Body of pancreas (tissue), 4 donors: ENCODE results near the gene SPAG7.
A peak's percentile ranks its signal among the peaks of the same experiment; 100 is the strongest.

Source experiments
- POLR2A ChIP-seq, 3 donors: fragments of 450-650 bp; IDR thresholded peaks; one replicate each; pipeline ENCODE4 v1.6.1; 2016; ENCODE audit warnings: antibody characterized with exemption in 3 of 3, mild to moderate bottlenecking in 2 of 3
- TF ChIP-seq, protein P1 (sequence below), 7 experiments: fragments of 450-650 bp in 4 of 7; fragments of 200-600 bp in 3 of 7; sonication (generic) in 3 of 7; IDR thresholded peaks; one replicate each; pipeline ENCODE4 v1.5.1; 2016 to 2019; ENCODE audit warnings: antibody characterized with exemption in 7 of 7

GRCh38 chr17:4966844-4967538 lies 626 bp downstream of the SPAG7 start:
- TF ChIP-seq, protein P1, sequence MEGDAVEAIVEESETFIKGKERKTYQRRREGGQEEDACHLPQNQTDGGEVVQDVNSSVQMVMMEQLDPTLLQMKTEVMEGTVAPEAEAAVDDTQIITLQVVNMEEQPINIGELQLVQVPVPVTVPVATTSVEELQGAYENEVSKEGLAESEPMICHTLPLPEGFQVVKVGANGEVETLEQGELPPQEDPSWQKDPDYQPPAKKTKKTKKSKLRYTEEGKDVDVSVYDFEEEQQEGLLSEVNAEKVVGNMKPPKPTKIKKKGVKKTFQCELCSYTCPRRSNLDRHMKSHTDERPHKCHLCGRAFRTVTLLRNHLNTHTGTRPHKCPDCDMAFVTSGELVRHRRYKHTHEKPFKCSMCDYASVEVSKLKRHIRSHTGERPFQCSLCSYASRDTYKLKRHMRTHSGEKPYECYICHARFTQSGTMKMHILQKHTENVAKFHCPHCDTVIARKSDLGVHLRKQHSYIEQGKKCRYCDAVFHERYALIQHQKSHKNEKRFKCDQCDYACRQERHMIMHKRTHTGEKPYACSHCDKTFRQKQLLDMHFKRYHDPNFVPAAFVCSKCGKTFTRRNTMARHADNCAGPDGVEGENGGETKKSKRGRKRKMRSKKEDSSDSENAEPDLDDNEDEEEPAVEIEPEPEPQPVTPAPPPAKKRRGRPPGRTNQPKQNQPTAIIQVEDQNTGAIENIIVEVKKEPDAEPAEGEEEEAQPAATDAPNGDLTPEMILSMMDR (IDR thresholded peaks at IDR 0.05) = peak in 1 of 7 experiments; percentile 10
- peak in 1 of 3 donors; percentile 23 for TF ChIP-seq POLR2A (IDR thresholded peaks at IDR 0.05)
